HG03575 (cell line): ENCODE data around the gene SCLY.

Experiments used
- ATAC-seq: cut with Tn5 transposase; IDR thresholded peaks from one replicate; pipeline ENCODE4 v1.9.1; 2021; ENCODE audit not compliant: unreplicated experiment, insufficient number of reproducible peaks, low FRiP score; ENCODE audit errors: extremely low read depth

The SCLY gene

DNA sequence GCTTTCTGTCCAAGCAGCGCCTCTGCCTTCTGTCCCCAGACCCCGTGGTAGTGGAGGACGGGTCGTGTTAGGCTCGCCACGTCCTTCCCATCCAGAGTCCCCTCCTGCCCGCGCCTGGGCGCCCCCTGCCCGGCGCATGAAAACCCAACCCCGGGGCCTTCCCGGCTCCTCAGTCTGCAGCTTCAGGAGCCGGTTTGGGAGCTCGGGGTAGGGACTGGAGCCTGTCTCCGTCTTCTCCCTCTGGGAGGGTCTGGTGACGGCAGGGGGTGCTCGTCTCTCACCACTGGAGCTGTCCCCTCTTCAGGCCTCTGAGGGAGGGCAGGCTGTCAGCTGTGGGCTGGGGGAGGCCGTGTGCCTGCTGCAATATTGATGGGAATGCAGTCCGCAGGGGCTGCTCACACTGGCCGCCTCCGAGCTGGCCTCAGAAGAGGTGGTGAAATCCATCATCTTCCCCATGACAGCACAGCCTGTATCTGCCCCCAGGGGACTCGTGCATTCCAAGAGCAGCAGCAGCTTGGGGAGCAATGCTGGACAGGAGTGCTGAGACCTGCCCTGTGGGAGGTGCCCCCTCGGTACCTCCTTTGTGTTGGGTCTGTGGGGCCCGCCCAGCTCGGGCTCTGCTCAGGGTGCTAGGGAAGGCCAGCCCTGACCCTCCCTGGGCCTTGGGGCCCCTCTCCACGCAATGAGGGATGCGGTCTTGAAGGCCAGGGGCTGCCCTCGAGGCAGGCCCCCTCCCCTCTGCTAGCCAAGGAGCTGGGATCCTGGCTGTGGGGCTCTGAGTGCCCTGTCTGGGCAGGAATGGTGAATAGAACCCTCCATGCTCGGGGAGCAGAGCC is 59.9 kb downstream of the SCLY start:
- no peak for ATAC-seq

DNA sequence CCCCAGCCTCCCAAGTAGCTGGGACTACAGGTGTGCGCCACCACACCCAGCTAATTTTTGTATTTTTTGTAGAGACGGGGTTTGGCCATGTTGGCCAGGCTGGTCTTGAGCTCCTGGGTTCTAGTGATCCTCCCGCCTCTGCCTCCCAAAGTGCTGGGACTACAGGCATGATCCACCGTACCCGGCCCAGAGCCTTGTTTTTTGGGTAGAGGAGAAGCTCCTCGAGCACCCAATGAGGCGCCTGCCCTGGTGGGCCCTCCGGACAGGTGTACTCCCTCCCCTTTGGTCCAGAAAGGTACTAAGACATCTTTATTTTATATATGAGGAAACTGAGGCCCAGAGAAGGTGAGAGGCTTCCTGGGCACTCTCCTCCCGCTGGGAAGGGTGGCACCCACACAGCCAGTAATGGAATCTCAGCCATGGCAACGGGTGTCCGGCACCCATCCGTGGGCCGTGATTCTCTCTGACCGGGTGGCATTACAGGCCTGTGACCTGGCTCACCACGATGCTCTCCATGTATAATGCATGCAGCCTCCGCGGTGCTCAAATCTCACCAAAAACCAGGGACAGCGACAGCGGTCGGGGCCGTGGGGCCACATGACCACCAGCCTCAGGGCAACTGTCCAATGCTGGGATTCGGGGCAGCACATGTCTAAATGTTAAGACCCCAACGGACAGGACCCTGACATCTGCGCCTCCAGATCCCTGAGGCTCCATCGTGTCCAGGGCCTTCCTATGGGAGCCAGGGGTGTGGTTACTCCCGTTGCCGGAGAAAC is 60.9 kb downstream of the SCLY start:
- ATAC-seq, result no peak

DNA sequence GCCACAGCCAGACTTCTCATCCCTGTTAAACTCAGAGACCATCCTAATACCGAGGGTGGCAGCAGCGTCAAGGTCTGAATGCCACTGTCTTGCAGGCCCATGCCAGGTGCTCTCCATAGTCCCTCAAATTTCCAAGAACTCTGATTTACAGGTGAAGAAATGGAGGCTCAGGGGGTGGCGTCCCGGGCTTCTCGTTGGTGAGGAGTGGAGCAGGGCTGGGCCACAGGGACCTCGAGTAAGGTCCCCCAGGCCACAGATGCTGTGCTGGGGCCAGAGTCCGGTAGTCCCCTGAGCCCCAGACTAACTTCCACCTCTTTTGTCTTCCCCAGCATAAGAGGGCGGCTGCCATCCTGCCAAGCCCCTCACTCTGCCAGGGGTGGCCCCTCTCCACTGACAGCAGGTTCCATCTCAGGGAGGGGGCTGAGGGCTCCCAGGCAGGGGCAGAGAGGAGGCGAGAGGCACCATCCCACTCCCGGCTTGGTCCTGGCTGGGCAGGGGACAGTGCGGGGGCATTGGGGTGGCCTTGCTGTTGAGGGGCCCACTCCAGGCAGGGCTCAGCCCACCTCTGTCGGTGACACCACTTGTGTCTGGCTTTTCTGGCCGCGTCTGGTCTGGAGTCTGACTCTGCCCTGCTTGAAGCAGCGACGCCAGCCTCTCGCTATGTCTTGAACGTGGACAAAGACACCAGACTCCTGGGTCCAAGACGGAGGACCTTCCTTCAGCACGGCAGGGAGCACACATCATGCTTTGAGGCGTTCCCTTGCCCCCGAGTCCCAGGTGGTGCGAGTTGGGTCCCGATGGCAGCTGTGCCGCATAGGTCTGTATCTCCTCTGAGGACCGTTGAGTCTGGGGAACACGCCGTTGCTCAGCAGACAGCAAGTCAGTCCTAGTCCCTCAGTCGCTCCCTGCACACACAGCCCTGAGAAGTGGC is 61.8 kb downstream of the SCLY start:
- no peak for ATAC-seq

DNA sequence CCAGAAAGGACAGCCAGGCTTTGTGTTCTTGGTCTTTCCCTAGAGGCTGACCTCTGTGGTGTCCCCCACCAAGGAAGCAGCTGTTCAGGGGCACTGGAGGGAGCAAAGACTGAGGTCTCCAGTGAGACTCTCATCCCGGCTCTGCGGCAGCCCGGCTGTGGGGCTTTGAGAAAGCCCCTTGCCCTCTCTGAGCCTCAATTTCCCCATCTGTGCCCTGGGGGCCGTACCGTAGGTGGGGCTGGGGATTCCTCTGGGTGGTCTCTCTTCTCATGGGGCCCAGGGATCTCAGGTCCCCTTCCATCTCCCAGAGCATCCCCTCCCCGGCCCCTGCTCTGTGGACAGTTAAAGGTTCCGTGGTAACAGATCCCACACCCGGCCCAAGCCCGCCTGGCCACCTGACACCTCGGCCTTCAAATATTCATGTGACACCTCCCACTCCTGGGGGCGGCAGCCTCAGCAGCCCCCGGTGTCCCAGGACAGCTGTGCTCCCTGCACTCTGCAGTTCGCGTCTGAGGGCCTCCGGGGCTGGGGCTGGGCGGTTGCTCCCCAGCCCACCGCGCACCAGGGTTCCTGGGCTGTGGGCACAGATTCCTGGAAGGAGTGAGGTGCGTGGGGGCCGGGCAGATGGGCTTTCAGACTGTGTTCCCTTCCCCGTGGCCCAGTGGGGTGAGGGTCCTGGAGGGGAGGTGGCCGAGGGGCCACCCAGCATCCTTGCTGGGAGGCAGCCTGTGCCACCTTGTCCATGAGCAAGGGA is 62.6 kb downstream of the SCLY start:
- no peak for ATAC-seq

DNA sequence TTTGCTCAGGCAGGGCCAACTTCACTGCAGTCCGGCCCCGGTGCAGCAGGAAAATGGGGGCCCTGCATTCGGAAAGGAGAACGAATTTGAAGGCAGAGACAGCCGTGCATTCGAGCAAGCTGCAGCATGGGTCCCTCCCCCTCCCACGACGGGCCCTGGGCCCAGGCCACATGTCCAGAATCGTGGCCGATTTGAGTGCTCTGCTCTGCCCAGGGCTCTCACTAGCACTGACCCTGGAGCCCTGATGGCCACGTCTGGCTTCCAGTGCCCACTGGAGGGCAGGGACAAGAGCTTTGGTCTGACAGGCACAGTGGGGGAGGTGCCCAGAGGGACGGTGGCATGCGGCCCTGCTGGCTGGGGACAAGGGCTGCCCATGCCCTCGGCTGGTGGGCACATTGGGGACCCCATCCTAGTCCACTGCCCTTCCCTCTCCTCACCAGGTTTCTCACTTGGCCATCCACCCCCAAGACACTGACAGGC is 63.2 kb downstream of the SCLY start:
- no peak for ATAC-seq

DNA sequence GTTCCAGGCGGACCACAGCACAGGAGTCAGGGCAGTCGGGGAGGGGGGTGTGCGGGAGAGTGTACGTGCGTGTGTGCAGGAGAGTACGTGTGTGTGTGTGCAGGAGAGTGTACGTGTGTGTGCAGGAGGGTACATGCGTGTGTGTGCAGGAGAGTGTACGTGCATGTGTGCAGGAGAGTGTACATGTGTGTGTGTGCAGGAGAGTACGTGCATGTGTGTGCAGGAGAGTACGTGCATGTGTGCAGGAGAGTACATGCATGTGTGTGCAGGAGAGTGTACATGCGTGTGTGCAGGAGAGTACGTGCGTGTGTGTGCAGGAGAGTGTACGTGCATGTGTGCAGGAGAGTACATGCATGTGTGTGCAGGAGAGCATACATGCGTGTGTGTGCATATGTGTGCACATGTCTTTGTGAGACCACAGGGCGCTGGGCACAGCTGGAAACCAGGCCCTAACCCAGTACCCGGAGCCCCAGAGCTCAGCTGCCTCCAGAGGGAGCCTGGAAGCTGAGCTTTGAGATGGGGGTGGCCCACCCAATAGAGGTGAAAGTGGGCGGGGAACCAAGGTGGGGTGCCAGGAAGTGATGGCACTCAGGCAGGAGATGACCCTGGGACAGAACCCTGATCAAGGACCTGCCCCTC is 63.8 kb downstream of the SCLY start:
- no peak for ATAC-seq

DNA sequence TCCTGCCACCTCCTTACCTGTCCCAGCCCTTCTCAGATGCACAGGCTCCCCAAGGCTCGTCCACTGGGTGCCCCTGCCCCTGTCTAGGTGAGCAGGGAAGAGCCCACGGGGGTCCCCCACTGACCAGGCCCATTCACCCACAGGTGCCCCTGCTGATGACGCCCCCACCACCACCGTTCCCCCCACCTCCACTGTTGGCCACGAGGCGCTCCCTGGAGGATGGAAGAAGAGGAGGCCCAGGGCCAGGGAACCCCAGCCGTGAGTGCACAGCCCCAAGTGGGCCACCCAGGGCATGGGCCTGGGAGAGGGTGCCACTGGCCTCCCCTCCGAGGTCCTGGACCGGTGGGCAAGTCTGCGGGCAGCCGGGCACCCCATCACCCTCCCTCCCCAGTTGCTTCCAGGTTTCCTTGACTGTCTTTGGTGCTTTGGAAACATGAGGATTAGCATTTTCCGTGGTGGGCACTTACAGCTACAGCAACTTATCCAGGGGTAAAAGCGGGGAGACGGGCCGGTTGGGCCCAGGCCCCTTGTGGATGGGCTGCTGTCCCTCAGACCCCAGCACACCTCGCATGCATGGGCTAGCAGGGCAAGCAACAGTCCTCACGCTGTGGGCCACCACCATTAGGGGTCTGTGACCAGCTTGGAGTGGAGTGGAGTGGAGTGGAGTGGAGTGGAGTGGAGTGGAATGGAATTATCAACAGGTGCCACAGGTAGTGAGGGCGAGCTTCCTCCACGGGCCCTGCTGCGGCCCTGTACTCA is 64.5 kb downstream of the SCLY start:
- ATAC-seq, result no peak

DNA sequence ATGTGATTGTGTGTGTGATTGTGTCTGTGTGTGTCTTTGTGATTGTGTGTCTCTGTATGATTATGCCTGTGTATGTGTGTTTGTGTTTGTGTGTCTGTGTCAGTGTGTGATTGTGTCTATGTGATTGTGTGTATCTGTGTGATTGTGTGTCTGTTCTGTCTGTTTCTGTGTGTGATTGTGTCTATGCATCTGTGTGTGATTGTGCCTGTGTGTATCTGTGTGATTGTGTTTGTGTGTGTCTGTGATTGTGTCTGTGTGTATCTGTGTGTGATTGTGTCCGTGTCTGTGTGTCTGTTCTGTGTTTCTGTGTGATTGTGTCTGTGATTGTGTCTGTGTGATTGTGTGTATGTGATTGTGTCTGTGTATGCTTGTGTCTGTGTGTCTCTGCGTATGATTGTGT is 65.5 kb downstream of the SCLY start:
- no peak for ATAC-seq

DNA sequence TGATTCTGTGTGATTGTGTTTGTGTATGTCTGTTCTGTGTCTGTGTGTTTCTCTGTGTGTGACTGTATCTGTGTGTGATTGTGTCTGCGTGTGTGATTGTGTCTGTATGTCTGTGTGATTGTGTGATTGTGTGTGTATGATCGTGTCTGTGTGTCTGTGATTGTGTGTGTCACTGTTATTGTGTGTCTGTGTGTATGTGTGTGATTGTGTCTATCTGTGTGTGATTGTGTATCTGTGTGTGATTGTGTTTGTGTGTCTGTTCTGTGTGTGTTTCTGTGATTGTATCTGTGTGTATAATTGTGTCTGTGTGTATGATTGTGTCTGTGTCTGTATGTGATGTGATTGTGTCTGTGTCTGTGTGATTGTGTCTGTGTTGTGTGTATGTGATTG is 66.0 kb downstream of the SCLY start:
- ATAC-seq, result no peak

DNA sequence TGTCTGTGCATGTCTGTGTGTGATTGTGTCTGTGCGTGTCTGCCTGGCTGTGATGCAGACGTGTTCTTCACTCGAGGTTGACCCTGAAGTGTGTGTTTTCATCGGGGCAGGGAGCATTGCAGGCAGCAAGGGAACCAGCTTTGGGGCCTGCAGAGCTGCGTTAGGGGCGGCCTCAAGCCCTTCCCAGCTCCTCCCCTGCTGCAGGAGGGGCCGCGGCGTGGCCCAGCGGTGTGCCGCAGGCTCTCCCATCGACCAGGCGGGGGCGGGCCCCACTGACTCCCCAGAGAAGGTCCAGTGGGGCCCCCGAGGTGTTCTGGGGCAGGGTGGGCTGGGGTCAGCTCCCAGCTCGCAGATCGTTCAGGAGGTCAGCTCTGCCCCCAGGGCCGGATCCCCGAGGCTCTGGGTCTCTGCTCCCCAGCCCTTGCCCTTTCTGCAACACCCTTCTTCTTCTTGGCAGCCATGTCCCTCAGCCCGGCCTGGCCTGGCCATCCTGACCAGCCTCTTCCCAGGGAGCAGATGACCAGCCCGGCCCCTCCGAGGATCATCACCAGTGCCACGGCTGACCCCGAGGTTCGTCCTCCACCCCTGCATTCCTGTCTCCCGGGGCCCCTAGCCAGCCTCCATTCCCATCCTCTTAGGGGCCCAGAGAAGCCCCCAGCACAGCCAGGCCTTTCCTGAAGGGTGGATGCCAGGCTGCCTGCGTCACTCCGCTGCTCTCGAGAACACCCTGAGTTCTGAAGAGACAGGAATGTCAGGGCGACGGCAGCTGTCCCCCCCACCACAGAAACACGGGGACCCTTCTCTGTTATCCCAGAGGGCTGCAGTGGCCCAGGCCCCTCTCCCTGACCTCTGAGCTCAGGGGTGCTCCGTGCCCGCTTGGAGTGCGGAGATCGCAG is 66.6 kb downstream of the SCLY start:
- ATAC-seq, result no peak

DNA sequence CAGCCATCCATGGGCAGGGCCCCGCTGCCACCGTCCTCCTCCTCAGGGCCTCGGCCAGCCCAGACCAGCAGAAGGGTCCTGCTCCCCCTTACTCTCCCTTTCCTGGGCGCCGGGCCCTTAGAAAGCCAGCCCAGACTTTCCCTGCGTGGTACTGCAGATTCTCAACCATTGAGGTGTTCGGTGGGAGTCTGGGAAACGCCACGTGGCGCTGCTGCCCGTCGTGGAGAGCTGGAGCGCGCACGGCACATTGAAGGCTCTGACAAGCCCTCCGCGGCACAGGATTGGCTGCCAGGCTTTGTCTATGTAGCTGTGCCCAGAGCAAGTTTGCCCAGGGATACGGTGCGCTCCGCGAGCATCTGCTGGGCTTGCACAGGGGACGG is 67.2 kb downstream of the SCLY start:
- no peak for ATAC-seq

DNA sequence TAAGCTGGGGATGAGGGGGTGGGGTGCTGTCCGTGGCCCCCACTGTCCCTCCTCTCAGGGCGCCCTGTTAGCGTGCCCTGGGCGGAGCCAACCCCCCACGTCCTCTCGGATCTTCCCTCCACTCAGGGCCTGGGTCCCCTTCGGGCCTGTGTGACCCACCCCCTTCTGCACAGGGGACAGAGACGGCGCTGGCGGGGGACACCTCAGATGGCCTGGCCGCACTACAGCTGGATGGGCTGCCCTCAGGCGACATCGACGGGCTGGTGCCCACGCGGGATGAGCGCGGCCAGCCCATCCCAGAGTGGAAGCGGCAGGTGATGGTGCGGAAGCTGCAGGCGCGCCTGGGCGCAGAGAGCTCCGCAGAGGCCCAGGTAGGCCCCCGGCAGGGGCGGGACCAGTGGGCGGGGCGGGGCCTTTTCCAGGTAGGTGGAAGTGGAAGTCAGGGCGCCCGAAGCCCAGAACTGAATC is 67.8 kb downstream of the SCLY start:
- no peak for ATAC-seq

DNA sequence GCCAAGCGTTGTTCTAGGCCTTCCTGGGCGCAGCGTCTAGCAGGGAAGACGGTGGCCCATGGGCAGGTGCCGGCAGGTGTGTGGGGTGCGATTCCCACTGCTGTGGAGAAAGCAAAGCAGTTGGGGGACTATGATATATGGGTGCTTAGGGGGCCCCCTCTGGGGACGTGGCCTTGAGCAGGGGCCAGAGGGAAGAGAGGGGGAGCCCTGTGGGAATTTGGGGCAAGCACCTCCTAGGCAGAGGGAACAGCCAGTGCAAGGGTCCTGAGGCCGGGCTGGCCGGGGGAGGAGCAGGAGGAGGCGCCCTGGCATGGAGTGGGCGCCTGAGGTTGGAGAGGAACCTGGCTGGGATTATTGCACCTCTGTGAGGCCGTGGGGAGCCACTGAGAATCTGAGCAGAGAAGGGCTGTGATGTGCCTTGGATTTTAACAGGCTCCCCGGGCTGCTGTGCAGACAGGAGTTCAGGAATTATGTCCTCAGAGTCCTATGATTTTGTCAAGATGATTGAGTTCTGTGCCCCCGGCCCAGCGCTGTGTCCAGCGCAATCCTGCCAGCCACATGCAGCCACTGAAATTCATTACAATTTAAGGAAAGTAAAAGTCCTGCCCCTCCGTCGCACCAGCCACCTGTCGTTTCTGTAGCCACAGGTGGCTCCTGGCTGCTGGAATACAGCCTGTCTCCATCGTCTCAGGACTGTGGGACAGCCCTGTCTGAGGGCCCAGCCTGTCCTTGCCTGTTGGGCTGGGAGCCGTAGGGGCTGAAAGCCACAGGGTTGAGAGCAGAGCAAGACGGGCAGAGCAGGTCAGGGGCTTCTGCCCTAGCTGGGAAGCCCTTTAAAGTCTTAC is 68.6 kb downstream of the SCLY start:
- no peak for ATAC-seq

DNA sequence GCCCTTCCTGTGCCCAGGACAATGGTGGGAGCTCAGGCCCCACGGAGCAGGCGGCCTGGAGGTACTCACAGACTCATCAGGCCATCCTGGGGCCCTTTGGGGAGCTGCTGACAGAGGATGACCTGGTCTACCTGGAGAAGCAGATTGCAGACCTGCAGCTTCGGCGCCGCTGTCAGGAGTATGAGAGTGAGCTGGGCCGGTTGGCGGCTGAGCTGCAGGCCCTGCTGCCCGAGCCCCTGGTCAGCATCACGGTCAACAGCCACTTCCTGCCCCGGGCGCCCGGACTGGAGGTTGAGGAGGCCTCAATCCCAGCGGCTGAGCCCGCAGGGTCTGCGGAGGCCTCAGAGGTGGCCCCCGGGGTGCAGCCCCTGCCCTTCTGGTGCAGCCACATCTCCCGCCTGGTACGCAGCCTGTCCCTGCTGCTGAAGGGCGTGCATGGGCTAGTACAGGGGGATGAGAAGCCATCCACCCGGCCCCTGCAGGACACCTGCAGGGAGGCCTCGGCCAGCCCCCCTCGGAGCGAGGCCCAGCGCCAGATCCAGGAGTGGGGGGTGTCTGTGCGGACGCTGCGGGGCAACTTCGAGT is 69.4 kb downstream of the SCLY start:
- no peak for ATAC-seq
